Measurements from ENCODE around the gene SKIC3.
A peak's percentile ranks its signal among the peaks of the same experiment; 100 is the strongest.

Gene SKIC3

DNA sequence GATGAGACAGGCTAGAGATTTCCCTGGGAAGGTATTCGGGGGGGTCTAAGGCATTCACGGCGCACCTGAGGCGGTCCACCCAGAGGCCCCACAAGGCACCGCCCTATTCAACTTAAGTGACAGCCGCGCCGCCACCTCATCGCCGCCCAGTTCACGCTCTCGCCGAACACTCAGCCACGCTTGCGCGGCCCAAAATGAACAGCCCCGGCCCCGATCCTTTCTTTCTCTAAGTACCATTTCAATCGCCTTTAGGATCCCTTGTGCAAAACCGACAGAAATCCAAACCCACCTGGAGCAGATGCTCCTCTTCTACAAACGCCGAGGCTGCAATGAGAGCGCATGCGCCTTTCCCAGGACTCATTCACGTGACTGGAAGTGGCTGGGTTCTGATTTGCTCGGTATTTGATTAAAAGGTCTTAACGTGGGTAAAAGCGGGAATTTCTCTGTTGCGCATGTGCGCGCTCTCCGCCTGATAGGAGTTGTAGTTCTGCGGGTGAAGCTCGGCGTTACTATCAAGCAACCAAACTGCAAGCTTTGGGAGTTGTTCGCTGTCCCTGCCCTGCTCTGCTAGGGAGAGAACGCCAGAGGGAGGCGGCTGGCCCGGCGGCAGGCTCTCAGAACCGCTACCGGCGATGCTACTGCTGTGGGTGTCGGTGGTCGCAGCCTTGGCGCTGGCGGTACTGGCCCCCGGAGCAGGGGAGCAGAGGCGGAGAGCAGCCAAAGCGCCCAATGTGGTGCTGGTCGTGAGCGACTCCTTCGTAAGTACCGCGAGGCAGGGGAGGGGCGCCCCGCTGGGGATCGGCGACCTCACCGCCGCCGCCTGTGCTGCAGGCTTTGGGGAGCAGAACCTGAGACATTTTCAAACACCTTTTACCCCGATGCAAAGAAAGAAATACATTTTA lies at the start of gene SKIC3, which contains the start of gene ARSK:
Gene SKIC3, minus strand, starts transcription at position 331 of the 902 bp plus-strand sequence. CDS start 7,827 bp downstream, outside the sequence.
Gene ARSK, plus strand, starts transcription at position 455 of the 902 bp plus-strand sequence. Its CDS starts 178 bp downstream, at position 633.
- Histone ChIP-seq H3K9ac (ENCODE audit: insufficient read length, low read depth) (peak within 1 kb of the TSS; percentile 89), H3K4me3 (ENCODE audit: insufficient read length, low read depth) (peak within 1 kb of the TSS; percentile 73), H3K36me3 (ENCODE audit: insufficient read depth, insufficient read length, low read length) (peaks cover 22% of the 10 kb centered on the region), H3K9me3 (ENCODE audit: insufficient read depth, low read length) (no peaks in the 10 kb centered on the region), H3K4me1 (ENCODE audit: insufficient read depth, insufficient read length) (no peaks in the 10 kb centered on the region), H3K27me3 (ENCODE audit: insufficient read depth, insufficient read length) (no peaks in the 10 kb centered on the region)
- no peak for TF ChIP-seq SUZ12 (IDR thresholded peaks at IDR 0.05; ENCODE audit: extremely low read depth, insufficient read depth, insufficient read length)
- no peak for TF ChIP-seq ZNF274 (IDR thresholded peaks at IDR 0.05; ENCODE audit: low read depth, low read length)
- TF ChIP-seq YY1 (IDR thresholded peaks at IDR 0.05; ENCODE audit: insufficient read depth, insufficient read length) = no peak
- peak; percentile 94 for DNase-seq (ENCODE audit: low read depth, low spot score)

DNA sequence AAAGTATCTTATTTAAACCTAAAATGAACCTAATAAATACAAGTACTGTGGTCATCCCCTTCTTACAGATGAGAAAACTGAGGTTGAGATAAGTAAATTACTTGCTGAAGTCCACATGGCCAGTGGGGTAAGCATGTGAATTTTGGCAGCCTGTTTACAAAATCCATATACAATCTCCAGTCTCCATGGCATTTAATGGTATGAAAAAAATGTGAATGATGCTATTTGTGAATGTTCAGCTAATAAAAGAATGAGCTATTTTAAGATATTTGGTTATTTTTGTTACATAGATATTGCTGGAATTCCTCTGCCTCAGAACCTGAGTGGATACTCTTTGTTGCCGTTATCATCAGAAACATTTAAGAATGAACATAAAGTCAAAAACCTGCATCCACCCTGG lies 45.8 kb upstream of the SKIC3 start:
- Histone ChIP-seq H3K27me3 (ENCODE audit: insufficient read depth, insufficient read length) (no peaks in the 10 kb centered on the region), H3K36me3 (ENCODE audit: insufficient read depth, insufficient read length, low read length) (peaks cover 7% of the 10 kb centered on the region), H3K4me3 (ENCODE audit: insufficient read length, low read depth) (no peak overlapping the region), H3K9ac (ENCODE audit: insufficient read length, low read depth) (no peak overlapping the region), H3K4me1 (ENCODE audit: insufficient read depth, insufficient read length) (no peaks in the 10 kb centered on the region), H3K9me3 (ENCODE audit: insufficient read depth, low read length) (no peaks in the 10 kb centered on the region)
- no peak for TF ChIP-seq YY1 (IDR thresholded peaks at IDR 0.05; ENCODE audit: insufficient read depth, insufficient read length)
- TF ChIP-seq SUZ12 (IDR thresholded peaks at IDR 0.05; ENCODE audit: extremely low read depth, insufficient read depth, insufficient read length) = no peak
- no peak for TF ChIP-seq ZNF274 (IDR thresholded peaks at IDR 0.05; ENCODE audit: low read depth, low read length)
- DNase-seq (ENCODE audit: low read depth, low spot score) = no peak

GRCh38 chr5:95599252-95599651 lies 44.5 kb upstream of the SKIC3 start:
- H3K36me3 ChIP-seq (ENCODE audit: insufficient read depth, insufficient read length, low read length) = peaks cover 7% of the 10 kb centered on the region

DNA sequence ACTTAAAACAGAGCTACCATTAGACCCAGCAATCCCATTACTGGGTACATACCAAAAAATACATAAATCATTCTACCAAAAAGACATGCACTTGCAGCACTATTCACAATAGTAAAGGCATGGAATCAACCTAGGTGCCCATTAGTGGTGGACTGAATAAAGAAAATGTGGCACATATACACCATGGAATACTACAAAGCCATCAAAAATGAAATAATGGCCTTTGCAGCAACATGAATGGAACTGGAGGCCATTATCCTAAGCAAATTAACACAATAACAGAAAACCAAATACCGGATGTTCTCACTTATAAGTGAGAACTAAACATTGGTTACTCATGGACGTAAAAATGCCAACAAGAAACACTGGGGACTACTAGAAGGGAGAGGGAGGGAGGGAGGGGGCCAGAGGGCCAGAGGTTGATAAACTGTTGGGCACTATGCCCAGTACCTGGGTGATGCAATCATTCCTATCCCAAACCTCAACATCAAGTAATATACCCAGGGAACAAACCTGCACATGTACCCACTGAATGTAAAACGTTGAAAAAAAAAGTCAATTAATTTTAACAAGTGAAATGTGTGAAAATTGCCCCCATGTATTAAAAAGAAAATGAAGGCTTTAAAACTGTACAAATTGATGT lies 40.6 kb upstream of the SKIC3 start:
- no peaks in the 10 kb centered on the region for H3K27me3 ChIP-seq (ENCODE audit: insufficient read depth, insufficient read length)
- H3K4me1 ChIP-seq (ENCODE audit: insufficient read depth, insufficient read length) = no peaks in the 10 kb centered on the region
- no peaks in the 10 kb centered on the region for H3K9me3 ChIP-seq (ENCODE audit: insufficient read depth, low read length)
- H3K9ac ChIP-seq (ENCODE audit: insufficient read length, low read depth) = no peak overlapping the region
- no peak for TF ChIP-seq SUZ12 (IDR thresholded peaks at IDR 0.05; ENCODE audit: extremely low read depth, insufficient read depth, insufficient read length)
- no peak for TF ChIP-seq ZNF274 (IDR thresholded peaks at IDR 0.05; ENCODE audit: low read depth, low read length)
- no peak for TF ChIP-seq YY1 (IDR thresholded peaks at IDR 0.05; ENCODE audit: insufficient read depth, insufficient read length)
- no peak overlapping the region for H3K4me3 ChIP-seq (ENCODE audit: insufficient read length, low read depth)
- DNase-seq (ENCODE audit: low read depth, low spot score) = no peak
- H3K36me3 ChIP-seq (ENCODE audit: insufficient read depth, insufficient read length, low read length) = no peaks in the 10 kb centered on the region

More at GRCh38 chr5:95599252-95599651, 44.5 kb upstream of the SKIC3 start:
- Histone ChIP-seq H3K4me3 (ENCODE audit: insufficient read length, low read depth) (no peak overlapping the region), H3K9ac (ENCODE audit: insufficient read length, low read depth) (no peak overlapping the region), H3K27me3 (ENCODE audit: insufficient read depth, insufficient read length) (no peaks in the 10 kb centered on the region), H3K4me1 (ENCODE audit: insufficient read depth, insufficient read length) (no peaks in the 10 kb centered on the region), H3K9me3 (ENCODE audit: insufficient read depth, low read length) (no peaks in the 10 kb centered on the region)
- no peak for TF ChIP-seq SUZ12 (IDR thresholded peaks at IDR 0.05; ENCODE audit: extremely low read depth, insufficient read depth, insufficient read length)
- DNase-seq (ENCODE audit: low read depth, low spot score) = no peak

DNA sequence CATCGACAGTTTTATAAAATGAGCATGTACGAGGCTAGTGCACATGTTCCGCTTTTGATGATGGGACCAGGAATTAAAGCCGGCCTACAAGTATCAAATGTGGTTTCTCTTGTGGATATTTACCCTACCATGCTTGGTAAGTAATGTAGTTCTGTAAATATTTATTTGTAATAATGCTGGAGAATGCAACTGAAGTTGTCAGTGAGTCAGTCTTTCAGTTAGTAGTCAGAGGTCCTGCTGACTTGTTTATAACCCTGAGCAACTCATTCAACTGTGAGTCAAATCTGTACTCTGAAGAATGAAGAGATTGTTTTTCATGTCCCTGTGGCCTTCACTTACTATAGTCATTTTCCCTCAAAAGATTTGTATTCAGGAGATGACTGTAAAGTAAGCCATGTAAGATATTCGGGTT lies 36.7 kb upstream of the SKIC3 start:
- H3K9ac ChIP-seq (ENCODE audit: insufficient read length, low read depth) = no peak overlapping the region
- no peaks in the 10 kb centered on the region for H3K27me3 ChIP-seq (ENCODE audit: insufficient read depth, insufficient read length)
- no peaks in the 10 kb centered on the region for H3K9me3 ChIP-seq (ENCODE audit: insufficient read depth, low read length)
- DNase-seq (ENCODE audit: low read depth, low spot score) = no peak
- no peak overlapping the region for H3K4me3 ChIP-seq (ENCODE audit: insufficient read length, low read depth)
- H3K4me1 ChIP-seq (ENCODE audit: insufficient read depth, insufficient read length) = no peaks in the 10 kb centered on the region
- H3K36me3 ChIP-seq (ENCODE audit: insufficient read depth, insufficient read length, low read length) = no peaks in the 10 kb centered on the region
- no peak for TF ChIP-seq ZNF274 (IDR thresholded peaks at IDR 0.05; ENCODE audit: low read depth, low read length)
- no peak for TF ChIP-seq SUZ12 (IDR thresholded peaks at IDR 0.05; ENCODE audit: extremely low read depth, insufficient read depth, insufficient read length)
- no peak for TF ChIP-seq YY1 (IDR thresholded peaks at IDR 0.05; ENCODE audit: insufficient read depth, insufficient read length)

- no peak for DNase-seq (ENCODE audit: low read depth, low spot score)
- Histone ChIP-seq H3K9ac (ENCODE audit: insufficient read length, low read depth) (no peak overlapping the region), H3K27me3 (ENCODE audit: insufficient read depth, insufficient read length) (no peaks in the 10 kb centered on the region), H3K36me3 (ENCODE audit: insufficient read depth, insufficient read length, low read length) (no peaks in the 10 kb centered on the region), H3K4me3 (ENCODE audit: insufficient read length, low read depth) (no peak overlapping the region), H3K9me3 (ENCODE audit: insufficient read depth, low read length) (no peaks in the 10 kb centered on the region), H3K4me1 (ENCODE audit: insufficient read depth, insufficient read length) (no peaks in the 10 kb centered on the region)
- TF ChIP-seq SUZ12 (IDR thresholded peaks at IDR 0.05; ENCODE audit: extremely low read depth, insufficient read depth, insufficient read length) (no peak), ZNF274 (IDR thresholded peaks at IDR 0.05; ENCODE audit: low read depth, low read length) (no peak), YY1 (IDR thresholded peaks at IDR 0.05; ENCODE audit: insufficient read depth, insufficient read length) (no peak)
Observed at GRCh38 chr5:95590880-95591279, 36.1 kb upstream of the SKIC3 start.

- no peak for DNase-seq (ENCODE audit: low read depth, low spot score)
- no peak overlapping the region for H3K4me3 ChIP-seq (ENCODE audit: insufficient read length, low read depth)
- H3K9me3 ChIP-seq (ENCODE audit: insufficient read depth, low read length) = no peaks in the 10 kb centered on the region
- H3K27me3 ChIP-seq (ENCODE audit: insufficient read depth, insufficient read length) = no peaks in the 10 kb centered on the region
- H3K9ac ChIP-seq (ENCODE audit: insufficient read length, low read depth) = no peak overlapping the region
- no peaks in the 10 kb centered on the region for H3K4me1 ChIP-seq (ENCODE audit: insufficient read depth, insufficient read length)
- peaks cover 3% of the 10 kb centered on the region for H3K36me3 ChIP-seq (ENCODE audit: insufficient read depth, insufficient read length, low read length)
- TF ChIP-seq ZNF274 (IDR thresholded peaks at IDR 0.05; ENCODE audit: low read depth, low read length) (no peak), YY1 (IDR thresholded peaks at IDR 0.05; ENCODE audit: insufficient read depth, insufficient read length) (no peak), SUZ12 (IDR thresholded peaks at IDR 0.05; ENCODE audit: extremely low read depth, insufficient read depth, insufficient read length) (no peak)
Observed at GRCh38 chr5:95583992-95584391, 29.2 kb upstream of the SKIC3 start.
